ENCODE data around the gene RDH13. TPM values are rescaled to one million over a fixed set of nuclear protein-coding genes. Genes with fewer than 3 reads are reported as not detected.

The RDH13 gene
- total and polyA plus RNA-seq, 4 donors: 8.9 to 11.7 (median 9.5) TPM

DNA sequence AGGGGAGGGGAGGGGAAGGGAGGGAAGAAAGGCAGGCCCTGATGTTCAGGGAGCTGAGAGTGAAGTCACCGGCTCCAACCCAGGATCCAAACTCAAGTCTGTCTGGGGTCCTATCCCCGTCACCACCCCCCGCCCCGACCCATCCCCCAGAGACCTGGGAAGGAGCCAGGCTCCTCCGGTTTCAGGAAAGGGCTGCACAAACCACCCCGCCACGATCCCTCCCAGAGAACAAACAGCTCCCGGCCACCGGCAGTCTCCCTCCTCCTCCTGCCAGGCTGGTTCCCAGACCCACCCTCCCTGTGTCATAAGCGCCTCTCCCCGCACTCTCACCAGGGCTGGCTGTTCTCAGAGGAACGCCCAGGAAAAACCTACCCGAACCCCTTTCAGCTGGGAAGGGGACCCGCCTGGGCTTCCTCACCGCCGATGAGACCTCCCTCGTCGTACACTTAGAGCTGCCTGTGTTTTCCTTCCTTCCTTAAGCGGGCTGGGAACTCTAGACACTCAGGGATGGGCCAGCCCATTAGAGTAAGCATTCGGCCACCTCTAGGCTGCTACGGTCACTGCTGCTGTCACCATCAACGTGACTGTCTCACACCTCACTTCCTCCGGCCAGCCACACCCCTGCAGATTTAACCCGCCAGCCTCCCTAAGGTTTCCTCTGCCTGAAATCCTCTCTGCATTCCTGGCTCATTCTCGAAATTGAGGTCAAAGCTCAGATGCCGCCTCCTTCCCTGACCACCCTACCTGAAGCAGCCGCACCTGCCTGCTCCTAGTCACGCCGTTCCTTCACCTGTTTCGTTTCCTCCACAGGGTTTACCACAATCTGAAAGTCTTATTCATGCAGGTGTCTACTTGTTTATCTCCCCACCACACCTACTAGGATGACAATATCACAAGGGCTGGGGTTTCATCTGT is 6.3 kb upstream of the RDH13 start:
- Histone ChIP-seq H3K9ac (ENCODE audit: low read depth in 1 of 2, low read length in 2 of 2) (no peak overlapping the region), H3K27ac (ENCODE audit: low read depth in 1 of 2, low read length in 2 of 2) (no peak overlapping the region), H3K36me3 (ENCODE audit: control insufficient read depth in 4 of 4, insufficient read depth in 3 of 4, low read depth in 1 of 4, low read length in 3 of 4) (no peaks in the 10 kb centered on the region), H3K4me1 (ENCODE audit: control insufficient read depth in 4 of 4, insufficient read depth in 4 of 4, low read length in 3 of 4) (no peaks in the 10 kb centered on the region), H3K27me3 (ENCODE audit: control insufficient read depth in 4 of 4, insufficient read depth in 4 of 4, low read length in 3 of 4) (peaks cover 0 to 11% (median 3%) of the 10 kb centered on the region in 4 donors), H3K9me3 (ENCODE audit: control insufficient read depth in 4 of 4, low read length in 3 of 4) (no peaks in the 10 kb centered on the region), H3K4me3 (ENCODE audit: low read depth in 1 of 3, low read length in 3 of 3) (no peak overlapping the region)
- 8% methylated on average over 30 of the region's 30 CpGs for WGBS
- TF ChIP-seq FOXA2 (IDR thresholded peaks at IDR 0.05) (no peak), YY1 (IDR thresholded peaks at IDR 0.05) (no peak), JUND (IDR thresholded peaks at IDR 0.05) (no peak), CTCF (IDR thresholded peaks at IDR 0.05; ENCODE audit: low read depth, low read length, missing input control) (no peak), RXRA (IDR thresholded peaks at IDR 0.05) (no peak), HNF4A (conservative IDR thresholded peaks at IDR 0.05) (no peak), EGR1 (IDR thresholded peaks at IDR 0.05; ENCODE audit: low read depth in 2 of 2) (no peak), FOXA1 (IDR thresholded peaks at IDR 0.05) (no peak), RAD21 (IDR thresholded peaks at IDR 0.05) (no peak), TAF1 (conservative IDR thresholded peaks at IDR 0.05) (no peak), NR2F2 (IDR thresholded peaks at IDR 0.05) (no peak), SP1 (IDR thresholded peaks at IDR 0.05) (no peak), ZBTB33 (IDR thresholded peaks at IDR 0.05) (no peak), GABPA (IDR thresholded peaks at IDR 0.05 in 1 of 2, conservative IDR thresholded peaks at IDR 0.05 in 1 of 2) (no peak), REST (IDR thresholded peaks at IDR 0.05) (no peak), HNF4G (IDR thresholded peaks at IDR 0.05) (no peak)
- TF ChIP-seq, protein P1, sequence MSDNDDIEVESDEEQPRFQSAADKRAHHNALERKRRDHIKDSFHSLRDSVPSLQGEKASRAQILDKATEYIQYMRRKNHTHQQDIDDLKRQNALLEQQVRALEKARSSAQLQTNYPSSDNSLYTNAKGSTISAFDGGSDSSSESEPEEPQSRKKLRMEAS (IDR thresholded peaks at IDR 0.05): no peak
- TF ChIP-seq, protein P2, sequence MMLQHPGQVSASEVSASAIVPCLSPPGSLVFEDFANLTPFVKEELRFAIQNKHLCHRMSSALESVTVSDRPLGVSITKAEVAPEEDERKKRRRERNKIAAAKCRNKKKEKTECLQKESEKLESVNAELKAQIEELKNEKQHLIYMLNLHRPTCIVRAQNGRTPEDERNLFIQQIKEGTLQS (IDR thresholded peaks at IDR 0.05): no peak
- no peak for DNase-seq (ENCODE audit: low spot score)
